Pons (tissue), 1 donor: ENCODE measurements around the gene ACOT11.
"Not testable (repeated sequence)": the region's sequence is repeated elsewhere in the genome, so short reads cannot be mapped to it uniquely, and the experiment has no call there.

ENCODE experiments used
- DNase-seq: peaks from one replicate; pipeline ENCODE4 v3.0.0-alpha.2; 2016; ENCODE audit warnings: low spot score

ACOT11 gene

GRCh38 chr1:54547601-54548388 is at the start of gene ACOT11:
Gene ACOT11 (plus strand): TSS chr1:54548228. CDS start chr1:54548310, 82 bp downstream.
- DNase-seq, result peak; percentile 89

- no peak for DNase-seq
These were observed 49.5 kb upstream of the ACOT11 start for GRCh38 chr1:54498383-54499096.

- no peak for DNase-seq
These were observed 49.0 kb upstream of the ACOT11 start for GRCh38 chr1:54499097-54499359.

GRCh38 chr1:54499360-54500106 is 48.5 kb upstream of the ACOT11 start:
- DNase-seq, result no peak

- no peak for DNase-seq
These were observed 48.0 kb upstream of the ACOT11 start for GRCh38 chr1:54500107-54500431.

- DNase-seq, result no peak
These were observed 46.2 kb upstream of the ACOT11 start for GRCh38 chr1:54501849-54502248.

GRCh38 chr1:54502342-54502741 is 45.7 kb upstream of the ACOT11 start:
- no peak for DNase-seq

GRCh38 chr1:54506594-54506993 is 41.4 kb upstream of the ACOT11 start:
- no peak for DNase-seq

GRCh38 chr1:54507033-54507870 is 40.8 kb upstream of the ACOT11 start:
- DNase-seq, result no peak

GRCh38 chr1:54510715-54511270 is 37.2 kb upstream of the ACOT11 start:
- DNase-seq, result no peak

- DNase-seq, result not testable (repeated sequence)
These were observed 34.0 kb upstream of the ACOT11 start for GRCh38 chr1:54513921-54514580.

- DNase-seq, result no peak
These were observed 31.6 kb upstream of the ACOT11 start for GRCh38 chr1:54516249-54516920.

- DNase-seq, result no peak
These were observed 30.5 kb upstream of the ACOT11 start for GRCh38 chr1:54517496-54517895.

GRCh38 chr1:54518489-54518888 is 29.5 kb upstream of the ACOT11 start:
- no peak for DNase-seq

GRCh38 chr1:54519709-54520108 is 28.3 kb upstream of the ACOT11 start:
- DNase-seq, result no peak

GRCh38 chr1:54520631-54521321 is 27.3 kb upstream of the ACOT11 start:
- no peak for DNase-seq

- not testable (repeated sequence) for DNase-seq
These were observed 21.5 kb upstream of the ACOT11 start for GRCh38 chr1:54526565-54526964.

GRCh38 chr1:54528613-54529012 is 19.4 kb upstream of the ACOT11 start:
- DNase-seq, result no peak

GRCh38 chr1:54532033-54532432 is 16.0 kb upstream of the ACOT11 start:
- DNase-seq, result no peak

- DNase-seq, result not testable (repeated sequence)
These were observed 11.4 kb upstream of the ACOT11 start for GRCh38 chr1:54536656-54537055.
